SIG-M5 treated with dmso at 0.1 percent for 504 hours (cell line): ENCODE measurements around the gene CNST.
"Not testable (repeated sequence)": the region's sequence is repeated elsewhere in the genome, so short reads cannot be mapped to it uniquely, and the experiment has no call there.

Source experiments
- DNase-seq: peaks from one replicate; lab custom pipeline; 2025; ENCODE audit not compliant: unreplicated experiment; lab: John Stamatoyannopoulos, UW

CNST gene

GRCh38 chr1:246582301-246583055 is 16.2 kb downstream of the CNST start:
- DNase-seq: peak; percentile 80

- DNase-seq: no peak
Observed at GRCh38 chr1:246583056-246583440, 16.8 kb downstream of the CNST start.

- DNase-seq: peak; percentile 67
Observed at GRCh38 chr1:246583448-246584185, 17.4 kb downstream of the CNST start.

GRCh38 chr1:246587032-246587431 is 20.8 kb downstream of the CNST start:
- DNase-seq: peak; percentile 41

GRCh38 chr1:246587606-246588005 is 21.4 kb downstream of the CNST start:
- DNase-seq: peak; percentile 96

- DNase-seq: peak; percentile 57
Observed at GRCh38 chr1:246588159-246588721, 22.0 kb downstream of the CNST start.

GRCh38 chr1:246589919-246590318 is 23.7 kb downstream of the CNST start:
- DNase-seq: not testable (repeated sequence)

GRCh38 chr1:246591047-246591446 is 24.8 kb downstream of the CNST start:
- DNase-seq: no peak

GRCh38 chr1:246591504-246591903 is 25.2 kb downstream of the CNST start:
- DNase-seq: no peak

- DNase-seq: no peak
Observed at GRCh38 chr1:246591958-246592357, 25.7 kb downstream of the CNST start.

- no peak for DNase-seq
Observed at GRCh38 chr1:246592695-246593094, 26.4 kb downstream of the CNST start.

GRCh38 chr1:246595146-246595545 is 28.9 kb downstream of the CNST start:
- DNase-seq: no peak

GRCh38 chr1:246597340-246597739 is 31.1 kb downstream of the CNST start:
- DNase-seq: no peak

GRCh38 chr1:246597971-246598370 is 31.7 kb downstream of the CNST start:
- DNase-seq: no peak

GRCh38 chr1:246599315-246599714 is 33.1 kb downstream of the CNST start:
- no peak for DNase-seq

GRCh38 chr1:246600579-246600978 is 34.3 kb downstream of the CNST start:
- no peak for DNase-seq

GRCh38 chr1:246602194-246602593 is 35.9 kb downstream of the CNST start:
- DNase-seq: no peak

- not testable (repeated sequence) for DNase-seq
Observed at GRCh38 chr1:246605231-246605630, 39.0 kb downstream of the CNST start.

- DNase-seq: no peak
Observed at GRCh38 chr1:246607462-246607861, 41.2 kb downstream of the CNST start.

GRCh38 chr1:246608616-246609376 is 42.5 kb downstream of the CNST start:
- peak; percentile 97 for DNase-seq

- DNase-seq: no peak
Observed at GRCh38 chr1:246609632-246610031, 43.4 kb downstream of the CNST start.
